ENCODE measurements around the gene UGT1A5. TPM values are rescaled to one million over a fixed set of nuclear protein-coding genes. Genes with fewer than 3 reads are reported as not detected.

Gene UGT1A5
- total RNA-seq, 1 experiment from 2014 or later, result not detected

DNA sequence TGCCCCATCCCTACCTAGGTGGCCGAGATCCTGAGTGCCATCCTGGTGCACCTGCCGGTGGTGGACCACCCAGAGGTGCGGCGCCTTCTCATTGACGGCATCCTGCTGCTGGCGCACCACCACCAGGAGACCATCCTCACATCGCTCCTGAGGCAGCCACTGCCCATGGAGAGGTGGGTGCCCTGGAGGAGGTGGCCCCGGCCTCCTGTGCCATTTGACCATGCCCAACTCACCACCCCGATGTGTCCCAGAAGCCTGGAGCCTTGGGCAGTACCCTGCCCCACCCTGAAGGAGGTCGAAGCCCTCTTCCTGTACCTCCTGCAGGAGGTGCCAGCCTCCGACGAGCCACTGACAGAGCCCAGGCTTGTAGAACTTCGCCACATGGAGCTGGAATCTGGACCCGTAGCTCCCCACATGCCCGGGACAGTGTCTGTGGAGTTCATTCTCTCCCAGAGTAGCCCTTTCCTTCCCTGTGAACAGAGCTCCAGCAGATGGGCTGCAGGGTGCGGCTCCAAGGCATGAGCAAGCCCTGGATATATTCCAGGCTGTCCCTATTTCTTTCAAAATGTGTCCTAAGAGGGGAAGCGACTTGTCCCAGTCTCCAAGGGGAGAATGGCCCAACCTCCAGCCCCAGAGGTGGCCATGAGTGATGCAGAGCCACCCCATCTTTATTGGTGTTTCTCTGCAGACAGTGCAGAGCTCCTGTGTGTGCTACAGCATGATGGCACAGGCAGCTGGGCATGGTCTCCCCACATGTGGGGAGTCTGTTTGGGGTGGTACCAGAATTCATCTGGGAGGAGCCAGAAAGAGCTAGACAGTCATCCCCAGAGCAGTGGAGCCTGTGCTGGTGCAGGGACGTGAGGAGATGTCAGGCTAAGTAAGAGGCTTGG, 107.4 kb downstream of the UGT1A5 start:
- POLR2A ChIA-PET, result no interaction called here
- Histone ChIP-seq H3K9me2 (ENCODE audit: insufficient read depth) (no peaks in the 10 kb centered on the region), H3K79me2 (ENCODE audit: insufficient read depth, low read length) (no peaks in the 10 kb centered on the region), H3K27ac (ENCODE audit: low read depth, low read length) (no peak overlapping the region), H3K4me3 (replicated peaks in 1 of 2; ENCODE audit: low read depth in 1 of 2, low read length in 2 of 2) (no peak overlapping the region), H2AFZ (ENCODE audit: low read depth, low read length, poor library complexity, severe bottlenecking) (no peak overlapping the region), H3K4me1 (ENCODE audit: control insufficient read depth in 1 of 2, insufficient read depth in 2 of 2, low read length in 2 of 2) (no peaks in the 10 kb centered on the region), H3K9ac (ENCODE audit: low read length) (no peak overlapping the region), H4K20me1 (ENCODE audit: insufficient read depth) (no peaks in the 10 kb centered on the region), H3K36me3 (ENCODE audit: control insufficient read depth in 1 of 2, insufficient read depth in 2 of 2, low read length in 2 of 2) (no peaks in the 10 kb centered on the region), H3K4me2 (ENCODE audit: low read length) (no peak overlapping the region), H3K27me3 (ENCODE audit: insufficient read depth, low read length) (no peaks in the 10 kb centered on the region), H3K9me3 (ENCODE audit: control insufficient read depth in 1 of 2, insufficient read depth in 1 of 2, low read depth in 1 of 2, low read length in 2 of 2) (no peaks in the 10 kb centered on the region)
- RAD21 ChIA-PET (ENCODE audit: low non-redundant PET in 1 of 2, low total read pairs in 2 of 2, uncharacterized antibody in 2 of 2, unreplicated experiment in 2 of 2), result no interaction called here
- CTCF ChIA-PET, result no interaction called here
- DNase-seq (ENCODE audit: low read depth, low spot score) (no peak), ATAC-seq (0 out of 2 replicates have a peak, but pooled peaks have one; percentile 29)
- no TSS peak for BruUV-seq (replicated peaks)
- TF ChIP-seq, protein P1, sequence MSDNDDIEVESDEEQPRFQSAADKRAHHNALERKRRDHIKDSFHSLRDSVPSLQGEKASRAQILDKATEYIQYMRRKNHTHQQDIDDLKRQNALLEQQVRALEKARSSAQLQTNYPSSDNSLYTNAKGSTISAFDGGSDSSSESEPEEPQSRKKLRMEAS (IDR thresholded peaks at IDR 0.05), result no peak
- TF ChIP-seq SIN3A (IDR thresholded peaks at IDR 0.05; ENCODE audit: low read depth) (no peak), CBX3 (IDR thresholded peaks at IDR 0.05; ENCODE audit: low read depth) (no peak), CEBPB (IDR thresholded peaks at IDR 0.05; ENCODE audit: low read depth) (no peak), POLR2AphosphoS5 (IDR thresholded peaks at IDR 0.05; ENCODE audit: low read depth, low read length) (no peak), JUND (IDR thresholded peaks at IDR 0.05) (no peak), EZH2 (IDR thresholded peaks at IDR 0.05) (no peak), ZNF274 (IDR thresholded peaks at IDR 0.05; ENCODE audit: low read depth, low read length) (no peak), ELF1 (IDR thresholded peaks at IDR 0.05; ENCODE audit: borderline replicate concordance, low read depth) (no peak), FOSL1 (IDR thresholded peaks at IDR 0.05; ENCODE audit: low read depth) (no peak), SRF (IDR thresholded peaks at IDR 0.05; ENCODE audit: low read depth) (no peak), SP1 (IDR thresholded peaks at IDR 0.05; ENCODE audit: low read depth) (no peak), EZH2phosphoT487 (IDR thresholded peaks at IDR 0.05; ENCODE audit: borderline replicate concordance) (no peak)
- TF ChIP-seq, protein P2, sequence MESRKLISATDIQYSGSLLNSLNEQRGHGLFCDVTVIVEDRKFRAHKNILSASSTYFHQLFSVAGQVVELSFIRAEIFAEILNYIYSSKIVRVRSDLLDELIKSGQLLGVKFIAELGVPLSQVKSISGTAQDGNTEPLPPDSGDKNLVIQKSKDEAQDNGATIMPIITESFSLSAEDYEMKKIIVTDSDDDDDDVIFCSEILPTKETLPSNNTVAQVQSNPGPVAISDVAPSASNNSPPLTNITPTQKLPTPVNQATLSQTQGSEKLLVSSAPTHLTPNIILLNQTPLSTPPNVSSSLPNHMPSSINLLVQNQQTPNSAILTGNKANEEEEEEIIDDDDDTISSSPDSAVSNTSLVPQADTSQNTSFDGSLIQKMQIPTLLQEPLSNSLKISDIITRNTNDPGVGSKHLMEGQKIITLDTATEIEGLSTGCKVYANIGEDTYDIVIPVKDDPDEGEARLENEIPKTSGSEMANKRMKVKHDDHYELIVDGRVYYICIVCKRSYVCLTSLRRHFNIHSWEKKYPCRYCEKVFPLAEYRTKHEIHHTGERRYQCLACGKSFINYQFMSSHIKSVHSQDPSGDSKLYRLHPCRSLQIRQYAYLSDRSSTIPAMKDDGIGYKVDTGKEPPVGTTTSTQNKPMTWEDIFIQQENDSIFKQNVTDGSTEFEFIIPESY (IDR thresholded peaks at IDR 0.05; ENCODE audit: extremely low read depth, insufficient replicate concordance, low read length), result no peak
- TF ChIP-seq, protein P3, sequence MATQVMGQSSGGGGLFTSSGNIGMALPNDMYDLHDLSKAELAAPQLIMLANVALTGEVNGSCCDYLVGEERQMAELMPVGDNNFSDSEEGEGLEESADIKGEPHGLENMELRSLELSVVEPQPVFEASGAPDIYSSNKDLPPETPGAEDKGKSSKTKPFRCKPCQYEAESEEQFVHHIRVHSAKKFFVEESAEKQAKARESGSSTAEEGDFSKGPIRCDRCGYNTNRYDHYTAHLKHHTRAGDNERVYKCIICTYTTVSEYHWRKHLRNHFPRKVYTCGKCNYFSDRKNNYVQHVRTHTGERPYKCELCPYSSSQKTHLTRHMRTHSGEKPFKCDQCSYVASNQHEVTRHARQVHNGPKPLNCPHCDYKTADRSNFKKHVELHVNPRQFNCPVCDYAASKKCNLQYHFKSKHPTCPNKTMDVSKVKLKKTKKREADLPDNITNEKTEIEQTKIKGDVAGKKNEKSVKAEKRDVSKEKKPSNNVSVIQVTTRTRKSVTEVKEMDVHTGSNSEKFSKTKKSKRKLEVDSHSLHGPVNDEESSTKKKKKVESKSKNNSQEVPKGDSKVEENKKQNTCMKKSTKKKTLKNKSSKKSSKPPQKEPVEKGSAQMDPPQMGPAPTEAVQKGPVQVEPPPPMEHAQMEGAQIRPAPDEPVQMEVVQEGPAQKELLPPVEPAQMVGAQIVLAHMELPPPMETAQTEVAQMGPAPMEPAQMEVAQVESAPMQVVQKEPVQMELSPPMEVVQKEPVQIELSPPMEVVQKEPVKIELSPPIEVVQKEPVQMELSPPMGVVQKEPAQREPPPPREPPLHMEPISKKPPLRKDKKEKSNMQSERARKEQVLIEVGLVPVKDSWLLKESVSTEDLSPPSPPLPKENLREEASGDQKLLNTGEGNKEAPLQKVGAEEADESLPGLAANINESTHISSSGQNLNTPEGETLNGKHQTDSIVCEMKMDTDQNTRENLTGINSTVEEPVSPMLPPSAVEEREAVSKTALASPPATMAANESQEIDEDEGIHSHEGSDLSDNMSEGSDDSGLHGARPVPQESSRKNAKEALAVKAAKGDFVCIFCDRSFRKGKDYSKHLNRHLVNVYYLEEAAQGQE (IDR thresholded peaks at IDR 0.05; ENCODE audit: low read depth), result no peak
- TF ChIP-seq, protein P4, sequence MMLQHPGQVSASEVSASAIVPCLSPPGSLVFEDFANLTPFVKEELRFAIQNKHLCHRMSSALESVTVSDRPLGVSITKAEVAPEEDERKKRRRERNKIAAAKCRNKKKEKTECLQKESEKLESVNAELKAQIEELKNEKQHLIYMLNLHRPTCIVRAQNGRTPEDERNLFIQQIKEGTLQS (IDR thresholded peaks at IDR 0.05), result no peak
- intact Hi-C loops (cut with micrococcal nuclease), result no loop called here

Data from HCT116 (cell line).